Prostate gland (tissue), 2 donors: Measurements from ENCODE around the gene FHL1. TPM values are rescaled to one million over a fixed set of nuclear protein-coding genes. Genes with fewer than 3 reads are reported as not detected.

Experiments used
- DNase-seq: peaks from one replicate; pipeline ENCODE4 v3.0.0-alpha.2; 2019; ENCODE audit warnings: low spot score
- H3K27ac ChIP-seq, 2 donors: fragments of 200-600 bp; sonication (generic); 2 replicates each; pipeline ENCODE4 v1.5.1; 2017 to 2019
- H3K27me3 ChIP-seq: fragments of 200-600 bp; sonication (generic); replicated peaks from 2 replicates; pipeline ENCODE4 v1.5.1; 2019; ENCODE audit not compliant: insufficient read depth
- H3K36me3 ChIP-seq, 2 donors: fragments of 200-600 bp; sonication (generic); 1 replicate in 1 of 2; 2 replicates in 1 of 2; pipeline versions ENCODE4 v1.5.1 to v1.8.1; 2017 to 2019
- H3K4me1 ChIP-seq: fragments of 200-600 bp; sonication (generic); replicated peaks from 2 replicates; pipeline ENCODE4 v1.5.1; 2019
- H3K4me3 ChIP-seq, 2 donors: fragments of 200-600 bp; sonication (generic); 2 replicates each; pipeline ENCODE4 v1.5.1; 2017 to 2019
- H3K9me3 ChIP-seq: fragments of 200-600 bp; sonication (generic); 2 replicates; pipeline ENCODE4 v1.5.1; 2017
- POLR2A ChIP-seq: fragments of 450-650 bp; IDR thresholded peaks from one replicate; pipeline ENCODE4 v1.6.1; 2016; ENCODE audit warnings: antibody characterized with exemption, mild to moderate bottlenecking
- POLR2AphosphoS5 ChIP-seq: sonication (generic); formaldehyde crosslinking; IDR thresholded peaks from one replicate; pipeline ENCODE4 v1.6.1; 2017; ENCODE audit warnings: antibody characterized with exemption
- WGBS: methylation state at CpG from one replicate; pipeline ENCODE4 v1.1.5; 2018; 5-methylcytosine and 5-hydroxymethylcytosine counted together
- intact Hi-C: fragments of 100-400 bp; cut with DNase I; formaldehyde crosslinking; loops from one replicate; pipeline ENCODE4 v1.14.2; 2022
- total RNA-seq, 2 donors: library from RNA; depleted of rRNA; stranded (reverse); fragments of >200 nt; gene quantifications; one replicate each; pipeline ENCODE4 v1.1.0, GENCODE V29; 2016
- TF ChIP-seq, protein P1 (sequence below), 4 experiments: fragments of 200-600 bp in 2 of 4; fragments of 450-650 bp in 2 of 4; sonication (generic) in 2 of 4; IDR thresholded peaks; 1 replicate in 3 of 4; 2 replicates in 1 of 4; pipeline ENCODE4 v1.5.1; 2016 to 2019; ENCODE audit warnings: antibody characterized with exemption in 4 of 4, mild to moderate bottlenecking in 2 of 4, moderate library complexity in 2 of 4

FHL1 gene
- total RNA-seq, 2 donors from 2014 or later: 246 to 296 TPM

DNA sequence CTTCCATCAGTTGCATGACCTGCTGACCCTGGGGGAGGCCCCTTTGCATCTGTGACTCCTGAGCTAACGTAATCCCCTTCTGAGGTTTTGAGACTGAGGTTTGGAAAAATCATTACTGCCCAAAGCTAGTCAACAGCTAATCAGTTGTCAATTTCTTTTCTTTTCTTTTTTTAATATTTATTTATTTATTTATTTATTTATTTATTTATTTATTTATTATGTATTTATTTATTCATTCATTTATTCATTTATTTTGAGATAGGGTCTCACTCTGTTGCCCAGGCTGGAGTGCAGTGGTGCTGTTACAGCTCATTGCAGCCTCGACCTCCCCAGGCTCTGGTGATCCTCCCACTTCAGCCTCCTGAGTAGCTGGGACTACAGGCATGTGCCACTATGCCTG, 25.1 kb upstream of the FHL1 start:
- DNase-seq: no peak
- intact Hi-C loops: loop anchor here (10.0 kb wide), 1 partner anchor 57 kb away; no protein-coding TSS in a partner anchor
- Histone ChIP-seq H3K9me3 (no peaks in the 10 kb centered on the region), H3K36me3 (no peaks in the 10 kb centered on the region), H3K27me3 (no peaks in the 10 kb centered on the region), H3K4me1 (no peaks in the 10 kb centered on the region), H3K27ac (no peak overlapping the region), H3K4me3 (no peak overlapping the region)
- 58% methylated on average over 2 of the region's 2 CpGs for WGBS
- TF ChIP-seq POLR2A (no peak), POLR2AphosphoS5 (no peak)
- TF ChIP-seq, protein P1, sequence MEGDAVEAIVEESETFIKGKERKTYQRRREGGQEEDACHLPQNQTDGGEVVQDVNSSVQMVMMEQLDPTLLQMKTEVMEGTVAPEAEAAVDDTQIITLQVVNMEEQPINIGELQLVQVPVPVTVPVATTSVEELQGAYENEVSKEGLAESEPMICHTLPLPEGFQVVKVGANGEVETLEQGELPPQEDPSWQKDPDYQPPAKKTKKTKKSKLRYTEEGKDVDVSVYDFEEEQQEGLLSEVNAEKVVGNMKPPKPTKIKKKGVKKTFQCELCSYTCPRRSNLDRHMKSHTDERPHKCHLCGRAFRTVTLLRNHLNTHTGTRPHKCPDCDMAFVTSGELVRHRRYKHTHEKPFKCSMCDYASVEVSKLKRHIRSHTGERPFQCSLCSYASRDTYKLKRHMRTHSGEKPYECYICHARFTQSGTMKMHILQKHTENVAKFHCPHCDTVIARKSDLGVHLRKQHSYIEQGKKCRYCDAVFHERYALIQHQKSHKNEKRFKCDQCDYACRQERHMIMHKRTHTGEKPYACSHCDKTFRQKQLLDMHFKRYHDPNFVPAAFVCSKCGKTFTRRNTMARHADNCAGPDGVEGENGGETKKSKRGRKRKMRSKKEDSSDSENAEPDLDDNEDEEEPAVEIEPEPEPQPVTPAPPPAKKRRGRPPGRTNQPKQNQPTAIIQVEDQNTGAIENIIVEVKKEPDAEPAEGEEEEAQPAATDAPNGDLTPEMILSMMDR (IDR thresholded peaks at IDR 0.05): no peak

DNA sequence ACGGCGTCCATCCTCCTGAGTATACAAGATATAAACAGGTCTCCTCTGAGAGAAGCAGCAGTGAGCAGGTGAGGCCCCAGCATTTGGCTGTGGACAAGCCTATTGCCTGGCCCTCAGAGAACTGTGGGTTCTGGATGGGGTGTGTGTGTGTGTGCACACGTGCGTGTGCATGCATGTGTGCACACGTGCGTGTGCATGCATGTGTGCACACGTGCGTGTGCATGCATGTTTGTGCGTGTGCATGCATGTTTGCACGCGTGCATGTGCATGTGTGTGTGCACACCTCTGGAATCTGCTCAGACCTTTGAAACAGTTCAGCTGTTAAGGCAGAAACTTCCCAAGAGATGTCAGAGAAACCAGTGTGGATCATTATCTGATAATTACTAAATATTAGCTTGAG, 22.2 kb upstream of the FHL1 start:
- DNase-seq: no peak
- H3K36me3 ChIP-seq: no peaks in the 10 kb centered on the region
- no peaks in the 10 kb centered on the region for H3K9me3 ChIP-seq
- TF ChIP-seq POLR2A (no peak), POLR2AphosphoS5 (no peak)
- TF ChIP-seq, protein P1 (IDR thresholded peaks at IDR 0.05): no peak
- WGBS: 93% methylated on average over 11 of the region's 11 CpGs
- no peak overlapping the region for H3K4me3 ChIP-seq
- H3K4me1 ChIP-seq: no peaks in the 10 kb centered on the region
- H3K27me3 ChIP-seq: no peaks in the 10 kb centered on the region
- intact Hi-C loops: loop anchor here (10.0 kb wide), 1 partner anchor 60 kb away; no protein-coding TSS in a partner anchor
- H3K27ac ChIP-seq: no peak overlapping the region

DNA sequence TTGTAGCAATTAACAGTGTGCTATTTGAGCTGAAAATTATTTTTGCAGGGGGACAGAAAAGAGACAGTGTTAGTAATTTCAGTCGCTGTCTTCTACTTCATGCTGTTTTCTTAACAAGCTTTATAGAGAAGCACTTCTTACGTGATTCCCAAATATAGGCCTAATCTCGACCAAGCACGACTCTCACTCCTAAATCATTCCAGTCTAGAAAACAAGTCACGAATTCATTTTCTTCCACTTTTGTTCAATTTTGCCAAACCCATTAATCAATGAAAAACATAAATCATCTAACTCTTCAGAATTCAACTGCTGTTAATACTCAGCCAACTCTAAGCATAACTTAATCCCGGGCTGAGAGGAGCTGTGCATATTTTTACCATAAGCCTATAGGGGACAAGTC, 21.0 kb upstream of the FHL1 start:
- WGBS: 70% methylated on average over 6 of the region's 6 CpGs
- H3K27ac ChIP-seq: no peak overlapping the region
- H3K4me3 ChIP-seq: no peak overlapping the region
- H3K4me1 ChIP-seq: no peaks in the 10 kb centered on the region
- no peaks in the 10 kb centered on the region for H3K27me3 ChIP-seq
- TF ChIP-seq, protein P1 (IDR thresholded peaks at IDR 0.05): no peak
- TF ChIP-seq POLR2A (no peak), POLR2AphosphoS5 (no peak)
- intact Hi-C loops: loop anchor here (10.0 kb wide), 1 partner anchor 62 kb away; no protein-coding TSS in a partner anchor
- no peaks in the 10 kb centered on the region for H3K36me3 ChIP-seq
- no peaks in the 10 kb centered on the region for H3K9me3 ChIP-seq
- no peak for DNase-seq

DNA sequence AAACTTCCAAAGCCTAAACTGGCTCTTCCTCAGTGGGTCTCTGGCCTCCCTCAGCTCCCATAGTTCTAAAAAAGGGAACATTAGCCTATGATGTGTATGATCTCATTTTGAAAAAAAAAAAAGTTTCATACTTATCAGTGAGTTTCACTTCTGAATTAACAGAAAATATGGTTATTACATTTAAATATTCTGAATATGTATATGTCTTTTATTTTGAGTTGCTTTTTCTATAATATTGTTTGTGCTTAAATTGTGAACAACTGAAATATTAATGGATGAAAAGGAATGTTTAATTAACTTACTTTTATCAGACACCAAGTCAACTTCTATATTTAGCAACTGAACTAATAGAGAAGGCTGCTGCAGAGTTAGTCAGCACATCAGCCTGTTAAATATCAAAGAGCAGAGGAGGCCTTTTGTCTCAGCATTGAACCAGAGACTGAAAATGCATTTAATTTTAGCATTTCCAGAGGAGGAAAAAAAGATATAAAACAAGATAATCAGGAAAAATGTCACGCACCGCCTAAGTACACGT, 20.4 kb upstream of the FHL1 start:
- Histone ChIP-seq H3K27ac (no peak overlapping the region), H3K9me3 (no peaks in the 10 kb centered on the region), H3K27me3 (no peaks in the 10 kb centered on the region), H3K4me3 (no peak overlapping the region), H3K36me3 (no peaks in the 10 kb centered on the region), H3K4me1 (no peaks in the 10 kb centered on the region)
- TF ChIP-seq POLR2AphosphoS5: no peak
- TF ChIP-seq, protein P1 (IDR thresholded peaks at IDR 0.05): no peak
- no peak for TF ChIP-seq POLR2A
- DNase-seq: no peak
- intact Hi-C loops: loop anchor here (10.0 kb wide), 1 partner anchor 62 kb away; no protein-coding TSS in a partner anchor
- 58% methylated on average over 3 of the region's 3 CpGs for WGBS

DNA sequence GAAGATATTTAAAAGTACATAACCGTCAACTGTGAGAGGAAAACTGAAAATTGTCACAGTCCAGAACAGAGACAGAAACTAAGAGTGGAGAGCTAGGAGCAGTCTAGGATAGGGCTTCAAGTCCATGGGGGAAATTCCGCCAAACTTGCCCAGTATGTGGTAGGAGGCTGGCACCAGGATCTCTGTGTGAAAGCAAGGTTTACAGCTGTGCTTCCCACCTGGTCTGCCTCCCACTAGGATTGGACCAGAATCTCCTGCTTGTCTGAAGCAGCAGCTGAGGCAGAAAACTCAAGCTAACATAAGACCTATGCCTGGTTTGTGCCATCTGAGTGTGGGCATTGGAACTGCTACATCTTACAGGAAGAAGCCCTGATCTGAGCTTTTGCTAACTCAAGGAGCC, 18.6 kb upstream of the FHL1 start:
- TF ChIP-seq, protein P1 (IDR thresholded peaks at IDR 0.05): no peak
- TF ChIP-seq POLR2AphosphoS5 (no peak), POLR2A (no peak)
- no peaks in the 10 kb centered on the region for H3K36me3 ChIP-seq
- no peaks in the 10 kb centered on the region for H3K27me3 ChIP-seq
- no peak for DNase-seq
- H3K27ac ChIP-seq: no peak overlapping the region
- no peaks in the 10 kb centered on the region for H3K4me1 ChIP-seq
- no peak overlapping the region for H3K4me3 ChIP-seq
- H3K9me3 ChIP-seq: no peaks in the 10 kb centered on the region
- WGBS: 86% methylated on average over 2 of the region's 2 CpGs
- intact Hi-C loops: loop anchor here (10.0 kb wide), 1 partner anchor 64 kb away; no protein-coding TSS in a partner anchor
